GM23338 (cell line): ENCODE data around the gene EXOSC7. TPM values are rescaled to one million over a fixed set of nuclear protein-coding genes. Genes with fewer than 3 reads are reported as not detected.

ENCODE experiments used
- ATAC-seq: fragments of 200-7000 bp; cut with Tn5 transposase; 3 replicates; pipeline ENCODE4 v1.9.1; 2020
- DNase-seq: peaks from one replicate; pipeline ENCODE4 v3.0.0-alpha.2; 2015; ENCODE audit warnings: low spot score
- H2AFZ ChIP-seq: fragments of 200-600 bp; sonication (generic); 2 replicates; pipeline ENCODE4 v1.8.0; 2016; ENCODE audit warnings: antibody characterized with exemption, mild to moderate bottlenecking, moderate library complexity
- H3F3A ChIP-seq: fragments of 200-600 bp; sonication (generic); replicated peaks from 2 replicates; pipeline ENCODE4 v1.8.0; 2017; ENCODE audit warnings: antibody characterized with exemption, mixed run types, low read depth
- H3K27ac ChIP-seq: fragments of 200-600 bp; sonication (generic); 2 replicates; pipeline ENCODE4 v1.6.1; 2016; ENCODE audit warnings: low read depth
- H3K27me3 ChIP-seq: fragments of 200-600 bp; sonication (generic); 2 replicates; pipeline ENCODE4 v1.8.0; 2016; ENCODE audit warnings: mild to moderate bottlenecking, mixed run types, moderate library complexity; ENCODE audit not compliant: insufficient read depth
- H3K36me3 ChIP-seq: fragments of 200-600 bp; sonication (generic); 2 replicates; pipeline ENCODE4 v1.8.0; 2016; ENCODE audit warnings: mild to moderate bottlenecking; ENCODE audit not compliant: insufficient read depth
- H3K4me1 ChIP-seq: fragments of 200-600 bp; sonication (generic); 2 replicates; pipeline ENCODE4 v1.8.0; 2016; ENCODE audit warnings: mild to moderate bottlenecking, moderate library complexity; ENCODE audit not compliant: insufficient read depth
- H3K4me2 ChIP-seq: fragments of 200-600 bp; sonication (generic); 2 replicates; pipeline ENCODE4 v1.7.1; 2017; ENCODE audit warnings: mixed run types
- H3K4me3 ChIP-seq: fragments of 200-600 bp; sonication (generic); 2 replicates; pipeline ENCODE4 v1.6.1; 2016; ENCODE audit warnings: mixed run types
- H3K79me2 ChIP-seq: fragments of 200-600 bp; sonication (generic); replicated peaks from 2 replicates; pipeline ENCODE4 v1.8.0; 2017; ENCODE audit warnings: mild to moderate bottlenecking; ENCODE audit not compliant: insufficient read depth
- H3K9me2 ChIP-seq: fragments of 200-600 bp; sonication (generic); 2 replicates; pipeline ENCODE4 v1.8.0; 2017; ENCODE audit not compliant: insufficient read depth
- H4K20me1 ChIP-seq: fragments of 200-600 bp; sonication (generic); replicated peaks from 2 replicates; pipeline ENCODE4 v1.8.0; 2017; ENCODE audit warnings: mild to moderate bottlenecking; ENCODE audit not compliant: insufficient read depth
- H3K27ac Mint-ChIP-seq: 2 replicates; pipeline ENCODE4 v1.8.0; 2020; ENCODE audit warnings: inconsistent platforms, mild to moderate bottlenecking, moderate library complexity, mixed read lengths
- H3K27me3 Mint-ChIP-seq: 3 replicates; pipeline ENCODE4 v1.8.0; 2022; ENCODE audit warnings: low read depth, mild to moderate bottlenecking, moderate library complexity, mixed read lengths, inconsistent platforms; ENCODE audit not compliant: insufficient read depth, poor library complexity
- H3K36me3 Mint-ChIP-seq: 3 replicates; pipeline ENCODE4 v1.8.0; 2021; ENCODE audit warnings: low read depth, mild to moderate bottlenecking, inconsistent platforms, moderate library complexity, mixed read lengths
- H3K4me1 Mint-ChIP-seq: 3 replicates; pipeline ENCODE4 v1.8.0; 2020; ENCODE audit warnings: mild to moderate bottlenecking, inconsistent platforms, mixed read lengths
- H3K4me3 Mint-ChIP-seq: 3 replicates; pipeline ENCODE4 v1.8.0; 2021; ENCODE audit warnings: moderate library complexity, mild to moderate bottlenecking, inconsistent platforms, mixed read lengths
- H3K9me3 Mint-ChIP-seq: 3 replicates; pipeline ENCODE4 v1.8.0; 2020; ENCODE audit warnings: moderate library complexity, mild to moderate bottlenecking, inconsistent platforms, mixed read lengths
- CREB1 ChIP-seq: fragments of 250-450 bp; sonication (Bioruptor Pico); IDR thresholded peaks from 2 replicates; pipeline ENCODE4 v1.5.0; 2020; ENCODE audit warnings: low read depth, mild to moderate bottlenecking, moderate library complexity
- CTCF ChIP-seq, 2 experiments: fragments of 200-600 bp in 1 of 2; sonication (generic) in 1 of 2; conservative IDR thresholded peaks; 2 replicates each; pipeline versions ENCODE4 v1.5.1 to v1.6.1; 2016 to 2017; ENCODE audit warnings: antibody characterized with exemption in 2 of 2, low read depth in 2 of 2, mild to moderate bottlenecking in 2 of 2, moderate library complexity in 1 of 2
- ETS1 ChIP-seq: IDR thresholded peaks from 2 replicates; pipeline ENCODE4 v1.6.1; 2016; ENCODE audit warnings: antibody characterized with exemption
- EZH2 ChIP-seq: fragments of 200-600 bp; sonication (generic); IDR thresholded peaks from one replicate; pipeline ENCODE4 v1.8.0; 2017; ENCODE audit warnings: antibody characterized with exemption, mild to moderate bottlenecking, low read depth; ENCODE audit not compliant: unreplicated experiment
- EZH2phosphoT487 ChIP-seq: fragments of 200-600 bp; sonication (generic); IDR thresholded peaks from one replicate; pipeline ENCODE4 v1.8.1; 2018; ENCODE audit warnings: antibody characterized with exemption; ENCODE audit not compliant: unreplicated experiment
- NANOG ChIP-seq: IDR thresholded peaks from 2 replicates; pipeline ENCODE4 v1.6.1; 2016; ENCODE audit warnings: antibody characterized with exemption, borderline replicate concordance
- STAT1 ChIP-seq: IDR thresholded peaks from one replicate; pipeline ENCODE4 v1.6.1; 2016; ENCODE audit warnings: antibody characterized with exemption; ENCODE audit not compliant: unreplicated experiment
- ZNF114 ChIP-seq: fragments of 250-450 bp; sonication (Bioruptor Pico); IDR thresholded peaks from 2 replicates; pipeline ENCODE4 v1.5.0; 2020; ENCODE audit warnings: mild to moderate bottlenecking, moderate library complexity
- polyA plus RNA-seq: library from polyadenylated mRNA; unstranded; fragments of >200 nt; fragmentation: Nextera tagmentation; extraction: Ambion mirVana; gene quantifications from 2 replicates; pipeline ENCODE4 v1.2.1, GENCODE V29; 2016
- total RNA-seq: library from RNA; depleted of rRNA; stranded (reverse); fragments of >200 nt; shearing (Covaris generic); gene quantifications from 2 replicates; pipeline ENCODE4 v1.2.3, GENCODE V29; 2014

Gene EXOSC7
- total and polyA plus RNA-seq, 2 experiments from 2014 or later: 84.8 to 120 TPM

GRCh38 chr3:45035441-45036301 is 59.6 kb downstream of the EXOSC7 start:
- Histone ChIP-seq H3K9me2 (no peaks in the 10 kb centered on the region), H3K79me2 (no peaks in the 10 kb centered on the region), H4K20me1 (no peaks in the 10 kb centered on the region), H3K4me3 (peak overlapping the region; percentile 56), H3K4me2 (peak overlapping the region; percentile 84), H3K4me1 (peaks cover 13% of the 10 kb centered on the region), H3K36me3 (no peaks in the 10 kb centered on the region), H3K27ac (no peak overlapping the region), H3F3A (0 out of 2 replicates have a peak, but pooled peaks cover 4% of the 10 kb centered on the region), H3K27me3 (peaks cover 40% of the 10 kb centered on the region), H2AFZ (peak overlapping the region; percentile 91)
- no peak overlapping the region for H3K27ac Mint-ChIP-seq
- no peaks in the 10 kb centered on the region for H3K36me3 Mint-ChIP-seq
- H3K4me1 Mint-ChIP-seq: peaks cover 27% of the 10 kb centered on the region; the same call in 2 of the 3 replicates
- no peaks in the 10 kb centered on the region for H3K9me3 Mint-ChIP-seq
- TF ChIP-seq EZH2phosphoT487: no peak
- TF ChIP-seq CREB1 (CRISPR knock-in tag): no peak
- TF ChIP-seq NANOG: no peak
- TF ChIP-seq CTCF (conservative IDR thresholded peaks at IDR 0.05; ENCODE audit: low read depth in 2 of 2): no peak
- peak; percentile 18 for TF ChIP-seq EZH2
- TF ChIP-seq STAT1: no peak
- no peak for TF ChIP-seq ETS1
- no peak for TF ChIP-seq ZNF114 (CRISPR knock-in tag)
- DNase-seq (peak; percentile 71), ATAC-seq (peak; percentile 69)
- peaks cover 48% of the 10 kb centered on the region for H3K27me3 Mint-ChIP-seq
- H3K4me3 Mint-ChIP-seq: peak overlapping the region; percentile 66

GRCh38 chr3:45037720-45038455 is 61.8 kb downstream of the EXOSC7 start:
- Mint-ChIP-seq H3K4me3 (no peak overlapping the region; the same call in 2 of the 3 replicates), H3K9me3 (no peaks in the 10 kb centered on the region), H3K36me3 (no peaks in the 10 kb centered on the region), H3K27ac (no peak overlapping the region), H3K27me3 (peaks cover 46% of the 10 kb centered on the region), H3K4me1 (peaks cover 26% of the 10 kb centered on the region; the same call in 2 of the 3 replicates)
- no peaks in the 10 kb centered on the region for H3K36me3 ChIP-seq
- peak; percentile 77 for ATAC-seq
- DNase-seq: peak; percentile 97
- H3K4me2 ChIP-seq: peak overlapping the region; percentile 9; the same call in 1 of the 2 replicates
- no peak overlapping the region for H2AFZ ChIP-seq
- 0 out of 2 replicates have a peak, but pooled peaks cover 4% of the 10 kb centered on the region for H3F3A ChIP-seq
- peaks cover 13% of the 10 kb centered on the region for H3K4me1 ChIP-seq
- H3K4me3 ChIP-seq: no peak overlapping the region
- peaks cover 40% of the 10 kb centered on the region for H3K27me3 ChIP-seq
- no peak overlapping the region for H3K27ac ChIP-seq
- no peaks in the 10 kb centered on the region for H4K20me1 ChIP-seq
- no peaks in the 10 kb centered on the region for H3K79me2 ChIP-seq
- no peaks in the 10 kb centered on the region for H3K9me2 ChIP-seq
- TF ChIP-seq CREB1 (CRISPR knock-in tag) (peak; percentile 63), CTCF (conservative IDR thresholded peaks at IDR 0.05; ENCODE audit: low read depth in 2 of 2) (peak; percentile 90 to 100), ZNF114 (CRISPR knock-in tag) (no peak)
